HG03520 (cell line): ENCODE measurements around the gene KRT6C.

Experiments
- ATAC-seq: cut with Tn5 transposase; IDR thresholded peaks from one replicate; pipeline ENCODE4 v1.9.1; 2021; ENCODE audit warnings: mild to moderate bottlenecking, moderate library complexity; ENCODE audit not compliant: unreplicated experiment

KRT6C gene

GRCh38 chr12:52473768-52474167 is at the start of gene KRT6C:
Gene KRT6C (minus strand): TSS chr12:52473805. CDS start chr12:52473737, 68 bp downstream.
- no peak for ATAC-seq

GRCh38 chr12:52522346-52523011 is 48.9 kb upstream of the KRT6C start:
- ATAC-seq = no peak

GRCh38 chr12:52521568-52522266 is 48.1 kb upstream of the KRT6C start:
- no peak for ATAC-seq

GRCh38 chr12:52521175-52521567 is 47.6 kb upstream of the KRT6C start:
- no peak for ATAC-seq

- no peak for ATAC-seq
Observed at GRCh38 chr12:52519826-52520662, 46.4 kb upstream of the KRT6C start, which contains the start of gene KRT5. Gene KRT5 (minus strand): TSS chr12:52520394. CDS start chr12:52520296, 98 bp downstream.

GRCh38 chr12:52519387-52519703 is 45.7 kb upstream of the KRT6C start:
- no peak for ATAC-seq

GRCh38 chr12:52518574-52519386 is 45.2 kb upstream of the KRT6C start:
- ATAC-seq = no peak

- no peak for ATAC-seq
Observed at GRCh38 chr12:52517888-52518287, 44.3 kb upstream of the KRT6C start.

- no peak for ATAC-seq
Observed at GRCh38 chr12:52517005-52517835, 43.6 kb upstream of the KRT6C start.

- ATAC-seq = no peak
Observed at GRCh38 chr12:52515927-52516831, 42.6 kb upstream of the KRT6C start.

GRCh38 chr12:52515319-52515646 is 41.7 kb upstream of the KRT6C start:
- ATAC-seq = no peak

- ATAC-seq = no peak
Observed at GRCh38 chr12:52514471-52515318, 41.1 kb upstream of the KRT6C start.

- no peak for ATAC-seq
Observed at GRCh38 chr12:52513736-52514135, 40.1 kb upstream of the KRT6C start.

- ATAC-seq = no peak
Observed at GRCh38 chr12:52508211-52508610, 34.6 kb upstream of the KRT6C start.

GRCh38 chr12:52506858-52507715 is 33.5 kb upstream of the KRT6C start:
- ATAC-seq = no peak

GRCh38 chr12:52502877-52503276 is 29.3 kb upstream of the KRT6C start:
- no peak for ATAC-seq

- no peak for ATAC-seq
Observed at GRCh38 chr12:52501490-52501889, 27.9 kb upstream of the KRT6C start.
